Astrocyte (in vitro differentiated cells and primary cell): ENCODE measurements around the gene TMEM116. TPM values are rescaled to one million over a fixed set of nuclear protein-coding genes. Genes with fewer than 3 reads are reported as not detected.

ENCODE experiments used
- DNase-seq: peaks from one replicate; pipeline ENCODE4 v3.0.0-alpha.2; 2010; ENCODE audit warnings: low read depth
- FAIRE-seq: peaks from 2 replicates; lab custom pipeline; 2011; peaks lifted over from hg19 to GRCh38; lab: Jason Lieb, UNC
- H2AFZ ChIP-seq: 2 replicates; pipeline ENCODE4 v1.6.0; 2012; ENCODE audit warnings: low read depth, low read length, inconsistent platforms
- H3K27ac ChIP-seq: 2 replicates; pipeline ENCODE4 v1.5.1; 2011; ENCODE audit warnings: low read depth, low read length, inconsistent platforms
- H3K27me3 ChIP-seq: 2 replicates; pipeline ENCODE4 v1.6.0; 2011; ENCODE audit warnings: low read length, inconsistent platforms; ENCODE audit not compliant: insufficient read depth
- H3K36me3 ChIP-seq: 2 replicates; pipeline ENCODE4 v1.5.1; 2011; ENCODE audit warnings: low read length, inconsistent platforms; ENCODE audit not compliant: insufficient read depth
- H3K4me1 ChIP-seq: 2 replicates; pipeline ENCODE4 v1.5.1; 2011; ENCODE audit warnings: low read length, inconsistent platforms; ENCODE audit not compliant: insufficient read depth
- H3K4me2 ChIP-seq: 2 replicates; pipeline ENCODE4 v1.6.0; 2012; ENCODE audit warnings: low read length, inconsistent platforms
- H3K4me3 ChIP-seq: 2 replicates; pipeline ENCODE4 v1.5.1; 2011; ENCODE audit warnings: low read depth, mild to moderate bottlenecking, low read length, inconsistent platforms; ENCODE audit not compliant: insufficient read depth
- H3K79me2 ChIP-seq: 2 replicates; pipeline ENCODE4 v1.6.0; 2012; ENCODE audit warnings: mild to moderate bottlenecking, low read length, inconsistent platforms; ENCODE audit not compliant: insufficient read depth
- H3K9ac ChIP-seq: 2 replicates; pipeline ENCODE4 v1.6.0; 2012; ENCODE audit warnings: mild to moderate bottlenecking, low read length, inconsistent platforms
- H3K9me3 ChIP-seq: 2 replicates; pipeline ENCODE4 v1.5.1; 2012; ENCODE audit warnings: low read depth, mild to moderate bottlenecking, low read length, inconsistent platforms; ENCODE audit not compliant: insufficient read depth
- H4K20me1 ChIP-seq: 2 replicates; pipeline ENCODE4 v1.6.0; 2012; ENCODE audit warnings: low read length, inconsistent platforms; ENCODE audit not compliant: insufficient read depth
- H3K27ac Mint-ChIP-seq: one replicate; pipeline ENCODE4 v1.8.0; 2021; ENCODE audit warnings: mild to moderate bottlenecking, mixed read lengths; ENCODE audit not compliant: unreplicated experiment
- H3K27me3 Mint-ChIP-seq: one replicate; pipeline ENCODE4 v1.8.0; 2021; ENCODE audit warnings: low read depth, mixed read lengths; ENCODE audit not compliant: unreplicated experiment
- H3K36me3 Mint-ChIP-seq: one replicate; pipeline ENCODE4 v1.8.0; 2021; ENCODE audit warnings: low read depth, mixed read lengths; ENCODE audit not compliant: unreplicated experiment
- H3K4me1 Mint-ChIP-seq: one replicate; pipeline ENCODE4 v1.8.0; 2021; ENCODE audit warnings: low read depth, mixed read lengths; ENCODE audit not compliant: unreplicated experiment
- H3K4me3 Mint-ChIP-seq: one replicate; pipeline ENCODE4 v1.8.0; 2021; ENCODE audit warnings: mild to moderate bottlenecking, moderate library complexity, mixed read lengths; ENCODE audit not compliant: unreplicated experiment
- H3K9me3 Mint-ChIP-seq: one replicate; pipeline ENCODE4 v1.8.0; 2021; ENCODE audit warnings: mild to moderate bottlenecking, mixed read lengths; ENCODE audit not compliant: unreplicated experiment
- EZH2 ChIP-seq: IDR thresholded peaks from 2 replicates; pipeline ENCODE4 v1.6.1; 2012; ENCODE audit warnings: mild to moderate bottlenecking, low read length, inconsistent platforms; ENCODE audit not compliant: insufficient read depth
- total RNA-seq: library from RNA; stranded (reverse); gene quantifications from 2 replicates; pipeline ENCODE4 v1.2.1, GENCODE V29; 2021
- TF ChIP-seq, protein P1 (sequence below): IDR thresholded peaks from 2 replicates; pipeline ENCODE4 v1.5.1; 2011; ENCODE audit warnings: low read depth, mild to moderate bottlenecking, inconsistent platforms, low read length, moderate library complexity; ENCODE audit not compliant: insufficient read depth

TMEM116 gene
- total RNA-seq, 1 donor from 2014 or later = 7.5 TPM

DNA sequence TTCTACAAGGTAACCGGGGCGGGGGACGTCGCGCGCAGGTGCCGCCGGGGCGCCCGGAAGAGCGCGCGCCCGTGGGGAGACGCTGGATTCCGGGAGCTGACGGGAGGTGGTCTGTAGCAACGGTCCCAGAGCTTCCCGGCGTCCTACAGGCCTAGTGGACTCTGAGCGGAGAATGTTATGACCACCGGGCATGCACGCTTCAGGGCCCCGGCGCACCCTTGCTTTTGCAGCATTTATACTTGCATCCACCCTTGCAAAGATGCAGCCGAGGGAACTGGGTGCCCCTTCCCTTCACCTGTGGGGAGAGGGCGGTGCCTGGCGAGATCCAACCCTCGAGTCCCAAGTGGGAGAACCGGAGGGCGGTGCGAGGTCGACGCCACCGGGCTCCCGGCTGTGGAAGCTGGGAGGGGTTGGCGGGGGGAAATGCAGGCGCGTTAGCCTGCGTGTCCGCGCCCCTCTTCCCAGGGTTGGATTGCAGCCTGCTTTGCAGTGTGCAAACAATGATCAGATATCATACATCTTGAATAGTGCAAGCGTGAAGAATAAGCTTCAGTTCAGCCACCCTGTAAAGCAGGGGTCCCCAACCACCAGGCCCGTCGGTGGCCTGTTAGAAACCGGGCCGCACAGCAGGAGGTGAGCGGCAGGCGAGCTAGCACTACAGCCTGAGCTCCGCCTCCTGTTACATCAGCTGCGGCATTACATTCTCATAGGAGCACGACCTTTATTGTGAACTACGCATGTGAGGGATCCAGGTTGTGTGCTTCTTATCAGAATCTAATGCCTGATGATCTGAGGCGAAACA, 837 bp upstream of the TMEM116 start:
- no peak for TF ChIP-seq EZH2
- TF ChIP-seq, protein P1, sequence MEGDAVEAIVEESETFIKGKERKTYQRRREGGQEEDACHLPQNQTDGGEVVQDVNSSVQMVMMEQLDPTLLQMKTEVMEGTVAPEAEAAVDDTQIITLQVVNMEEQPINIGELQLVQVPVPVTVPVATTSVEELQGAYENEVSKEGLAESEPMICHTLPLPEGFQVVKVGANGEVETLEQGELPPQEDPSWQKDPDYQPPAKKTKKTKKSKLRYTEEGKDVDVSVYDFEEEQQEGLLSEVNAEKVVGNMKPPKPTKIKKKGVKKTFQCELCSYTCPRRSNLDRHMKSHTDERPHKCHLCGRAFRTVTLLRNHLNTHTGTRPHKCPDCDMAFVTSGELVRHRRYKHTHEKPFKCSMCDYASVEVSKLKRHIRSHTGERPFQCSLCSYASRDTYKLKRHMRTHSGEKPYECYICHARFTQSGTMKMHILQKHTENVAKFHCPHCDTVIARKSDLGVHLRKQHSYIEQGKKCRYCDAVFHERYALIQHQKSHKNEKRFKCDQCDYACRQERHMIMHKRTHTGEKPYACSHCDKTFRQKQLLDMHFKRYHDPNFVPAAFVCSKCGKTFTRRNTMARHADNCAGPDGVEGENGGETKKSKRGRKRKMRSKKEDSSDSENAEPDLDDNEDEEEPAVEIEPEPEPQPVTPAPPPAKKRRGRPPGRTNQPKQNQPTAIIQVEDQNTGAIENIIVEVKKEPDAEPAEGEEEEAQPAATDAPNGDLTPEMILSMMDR = no peak
- H3K4me1 Mint-ChIP-seq = peaks cover 19% of the 10 kb centered on the region
- H3K36me3 ChIP-seq = no peaks in the 10 kb centered on the region

DNA sequence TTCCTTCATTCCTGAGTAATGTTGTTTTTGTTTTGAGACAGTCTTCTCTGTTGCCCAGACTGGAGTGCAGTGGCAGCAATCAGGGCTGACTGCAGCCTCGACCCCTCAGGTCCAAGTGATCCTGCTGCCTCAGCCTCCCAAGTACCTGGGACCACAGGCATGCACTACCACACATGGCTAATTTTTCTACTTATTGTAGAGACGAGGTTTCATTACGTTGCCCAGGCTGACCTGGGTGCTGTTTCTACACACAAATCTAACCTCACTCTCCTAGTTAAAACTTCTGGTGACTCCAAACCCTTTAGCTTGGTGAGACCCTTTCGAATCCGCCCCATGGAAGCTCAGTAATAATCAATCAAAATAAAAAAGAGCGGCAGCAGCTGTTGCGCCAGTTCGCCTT, 1.3 kb downstream of the TMEM116 start:
- H4K20me1 ChIP-seq = peaks cover 12% of the 10 kb centered on the region
- H3K4me2 ChIP-seq = peak overlapping the region; percentile 99
- TF ChIP-seq, protein P1 = no peak
- TF ChIP-seq EZH2 = no peak
- no peaks in the 10 kb centered on the region for H3K27me3 Mint-ChIP-seq
- H3K4me3 ChIP-seq = peak overlapping the region; percentile 85
- peaks cover 16% of the 10 kb centered on the region for H3K4me1 Mint-ChIP-seq
- H3K4me1 ChIP-seq = peaks cover 6% of the 10 kb centered on the region
- H3K9me3 ChIP-seq = no peaks in the 10 kb centered on the region
- H3K27ac ChIP-seq = no peak overlapping the region
- no peaks in the 10 kb centered on the region for H3K27me3 ChIP-seq
- H2AFZ ChIP-seq = no peak overlapping the region
- H3K36me3 ChIP-seq = no peaks in the 10 kb centered on the region
- peak overlapping the region; percentile 94 for H3K4me3 Mint-ChIP-seq
- H3K36me3 Mint-ChIP-seq = peaks cover 11% of the 10 kb centered on the region
- peak overlapping the region; percentile 88 for H3K27ac Mint-ChIP-seq
- no peak for DNase-seq
- no peak for FAIRE-seq
- no peak overlapping the region for H3K9ac ChIP-seq
- H3K79me2 ChIP-seq = peaks cover 37% of the 10 kb centered on the region
- peaks cover 5% of the 10 kb centered on the region for H3K9me3 Mint-ChIP-seq

More for the DNA sequence above, 837 bp upstream of the TMEM116 start:
- peaks cover 5% of the 10 kb centered on the region for H3K9me3 Mint-ChIP-seq
- H3K27me3 Mint-ChIP-seq = no peaks in the 10 kb centered on the region
- Histone ChIP-seq H3K79me2 (peaks cover 57% of the 10 kb centered on the region), H2AFZ (peak overlapping the region; percentile 95), H3K27ac (peak overlapping the region; percentile 74), H3K9ac (peak overlapping the region; percentile 89), H3K4me2 (peak overlapping the region; percentile 95), H3K4me3 (peak overlapping the region; percentile 86), H3K9me3 (no peaks in the 10 kb centered on the region), H4K20me1 (peaks cover 26% of the 10 kb centered on the region), H3K4me1 (peaks cover 10% of the 10 kb centered on the region), H3K27me3 (no peaks in the 10 kb centered on the region)
- no peak for FAIRE-seq
- DNase-seq = peak; percentile 70
- peak overlapping the region; percentile 94 for H3K4me3 Mint-ChIP-seq
- peaks cover 12% of the 10 kb centered on the region for H3K36me3 Mint-ChIP-seq
- peak overlapping the region; percentile 80 for H3K27ac Mint-ChIP-seq
